Adrenal gland (tissue), 12 donors: ENCODE results near the gene ARPP21. TPM values are rescaled to one million over a fixed set of nuclear protein-coding genes. Genes with fewer than 3 reads are reported as not detected.

Source experiments
- DNase-seq, 7 donors: peaks; one replicate each; pipeline ENCODE4 v3.0.0-alpha.2; 2019 to 2020
- H3K27ac ChIP-seq, 5 donors: fragments of 200-600 bp; sonication (generic) in 4 of 5; 1 replicate in 3 of 5; 2 replicates in 2 of 5; pipeline versions ENCODE4 v1.5.1 to v1.8.0; 2016 to 2020; ENCODE audit warnings: mild to moderate bottlenecking in 1 of 5
- H3K27me3 ChIP-seq: fragments of 200-600 bp; 2 replicates; pipeline ENCODE4 v1.8.0; 2021
- H3K36me3 ChIP-seq, 2 donors: fragments of 200-600 bp; replicated peaks in 1 of 2; 1 replicate in 1 of 2; 2 replicates in 1 of 2; pipeline versions ENCODE4 v1.5.1 to v1.8.0; 2018 to 2022
- H3K4me1 ChIP-seq, 2 donors: fragments of 200-600 bp; replicated peaks in 1 of 2; 1 replicate in 1 of 2; 2 replicates in 1 of 2; pipeline versions ENCODE4 v1.5.1 to v1.8.0; 2018 to 2021
- H3K4me3 ChIP-seq, 4 donors: fragments of 200-600 bp; sonication (generic) in 3 of 4; one replicate each; pipeline ENCODE4 v1.5.1; 2016 to 2018
- H3K9me3 ChIP-seq, 3 donors: fragments of 200-600 bp; sonication (generic) in 1 of 3; replicated peaks in 1 of 3; 1 replicate in 2 of 3; 2 replicates in 1 of 3; pipeline versions ENCODE4 v1.5.1 to v1.8.0; 2016 to 2021
- POLR2A ChIP-seq, 2 donors: fragments of 450-650 bp; IDR thresholded peaks; one replicate each; pipeline ENCODE4 v1.6.1; 2017; ENCODE audit warnings: antibody characterized with exemption in 2 of 2, mild to moderate bottlenecking in 2 of 2, moderate library complexity in 1 of 2
- WGBS, 4 donors: extraction: QIAGEN DNeasy Blood & Tissue Kit in 2 of 4; methylation state at CpG; one replicate each; pipeline versions ENCODE4 v1.1.5 to v1.1.7; 2013 to 2017; 5-methylcytosine and 5-hydroxymethylcytosine counted together
- intact Hi-C, 2 donors: fragments of 100-400 bp; cut with DNase I; formaldehyde crosslinking; loops; one replicate each; pipeline versions ENCODE4 v1.14.1 to v1.15.0; 2022 to 2023
- polyA plus RNA-seq, 3 donors: library from polyadenylated mRNA; stranded (reverse); fragments of 200-250 nt in 2 of 3; fragments of 350-450 nt in 1 of 3; fragmentation: Illumina TruSeq in 1 of 3; extraction: RNeasy Lipid Tissue Mini Kit (QIAGEN cat#74804) in 1 of 3; gene quantifications; one replicate each; pipeline ENCODE4 v1.2.3, GENCODE V29; 2013 to 2014
- total RNA-seq, 9 donors: library from RNA; depleted of rRNA in 4 of 9; stranded (reverse); fragments of >200 nt in 4 of 9; fragments of 120-200 nt in 1 of 9; fragmentation: NEBNext Ultra II Directional in 1 of 9; extraction: Animal tissue kit (Norgen Biotek cat#: 25700) in 1 of 9; gene quantifications; one replicate each; pipeline versions ENCODE4 v1.1.0 to v1.2.4, GENCODE V29; 2013 to 2023
- TF ChIP-seq, protein P1 (sequence below), 6 experiments: fragments of 450-650 bp in 4 of 6; fragments of 200-600 bp in 2 of 6; sonication (generic) in 1 of 6; IDR thresholded peaks; 1 replicate in 5 of 6; 2 replicates in 1 of 6; pipeline versions ENCODE4 v1.5.1 to v1.8.0; 2016 to 2021; ENCODE audit warnings: antibody characterized with exemption in 6 of 6, mild to moderate bottlenecking in 2 of 6, moderate library complexity in 1 of 6
- donor health status: healthy with polysubstance abuse.
- donor health status: Bipolar disorder and iron deficiency.
- donor health status: DM: yes; HTN: yes; CAD: no.
- donor health status: DM: no; HTN: no; CAD: no.
- donor health status: DM: no; HTN: no; CAD: no.
- donor health status: DM: yes; HTN: yes; CAD: no.

The ARPP21 gene
- total and polyA plus RNA-seq, 12 donors: 0.32 to 0.79 (median 0.72) TPM; not detected in 9

- TF ChIP-seq, protein P1, sequence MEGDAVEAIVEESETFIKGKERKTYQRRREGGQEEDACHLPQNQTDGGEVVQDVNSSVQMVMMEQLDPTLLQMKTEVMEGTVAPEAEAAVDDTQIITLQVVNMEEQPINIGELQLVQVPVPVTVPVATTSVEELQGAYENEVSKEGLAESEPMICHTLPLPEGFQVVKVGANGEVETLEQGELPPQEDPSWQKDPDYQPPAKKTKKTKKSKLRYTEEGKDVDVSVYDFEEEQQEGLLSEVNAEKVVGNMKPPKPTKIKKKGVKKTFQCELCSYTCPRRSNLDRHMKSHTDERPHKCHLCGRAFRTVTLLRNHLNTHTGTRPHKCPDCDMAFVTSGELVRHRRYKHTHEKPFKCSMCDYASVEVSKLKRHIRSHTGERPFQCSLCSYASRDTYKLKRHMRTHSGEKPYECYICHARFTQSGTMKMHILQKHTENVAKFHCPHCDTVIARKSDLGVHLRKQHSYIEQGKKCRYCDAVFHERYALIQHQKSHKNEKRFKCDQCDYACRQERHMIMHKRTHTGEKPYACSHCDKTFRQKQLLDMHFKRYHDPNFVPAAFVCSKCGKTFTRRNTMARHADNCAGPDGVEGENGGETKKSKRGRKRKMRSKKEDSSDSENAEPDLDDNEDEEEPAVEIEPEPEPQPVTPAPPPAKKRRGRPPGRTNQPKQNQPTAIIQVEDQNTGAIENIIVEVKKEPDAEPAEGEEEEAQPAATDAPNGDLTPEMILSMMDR (IDR thresholded peaks at IDR 0.05): no peak
- no peak for TF ChIP-seq POLR2A (IDR thresholded peaks at IDR 0.05)
- H3K4me1 ChIP-seq: no peaks in the 10 kb centered on the region
- intact Hi-C loops: no loop called here
- 63 to 82% (median 76%) methylated on average over 1 of the region's 1 CpG for WGBS, 4 donors
- no peak for DNase-seq
- no peak overlapping the region for H3K4me3 ChIP-seq
- H3K27ac ChIP-seq: no peak overlapping the region
- H3K36me3 ChIP-seq: no peaks in the 10 kb centered on the region
- no peaks in the 10 kb centered on the region for H3K9me3 ChIP-seq
- no peaks in the 10 kb centered on the region for H3K27me3 ChIP-seq
These were observed 12.5 kb downstream of the ARPP21 start for GRCh38 chr3:35651851-35652250.

- Histone ChIP-seq H3K27me3 (no peaks in the 10 kb centered on the region), H3K4me1 (no peaks in the 10 kb centered on the region), H3K36me3 (no peaks in the 10 kb centered on the region), H3K9me3 (no peaks in the 10 kb centered on the region), H3K4me3 (no peak overlapping the region), H3K27ac (no peak overlapping the region)
- WGBS, 4 donors: 87 to 94% (median 91%) methylated on average over 7 of the region's 7 CpGs
- TF ChIP-seq, protein P1 (IDR thresholded peaks at IDR 0.05): no peak
- DNase-seq: no peak
- intact Hi-C loops: no loop called here
These were observed 14.0 kb downstream of the ARPP21 start for GRCh38 chr3:35653347-35653746.

- no peak overlapping the region for H3K4me3 ChIP-seq
- no peaks in the 10 kb centered on the region for H3K9me3 ChIP-seq
- DNase-seq: no peak
- H3K36me3 ChIP-seq: no peaks in the 10 kb centered on the region
- H3K27ac ChIP-seq: no peak overlapping the region
- H3K27me3 ChIP-seq: no peaks in the 10 kb centered on the region
- no peaks in the 10 kb centered on the region for H3K4me1 ChIP-seq
- intact Hi-C loops: no loop called here
- TF ChIP-seq, protein P1 (IDR thresholded peaks at IDR 0.05): no peak
- no peak for TF ChIP-seq POLR2A (IDR thresholded peaks at IDR 0.05)
- WGBS, 4 donors: 54 to 62% (median 59%) methylated on average over 5 of the region's 5 CpGs
These were observed 15.2 kb downstream of the ARPP21 start for GRCh38 chr3:35654476-35654875.

- Histone ChIP-seq H3K36me3 (no peaks in the 10 kb centered on the region), H3K27ac (no peak overlapping the region), H3K27me3 (no peaks in the 10 kb centered on the region), H3K9me3 (no peaks in the 10 kb centered on the region), H3K4me3 (no peak overlapping the region), H3K4me1 (no peaks in the 10 kb centered on the region)
- DNase-seq: no peak
- intact Hi-C loops: no loop called here
- TF ChIP-seq POLR2A (IDR thresholded peaks at IDR 0.05): no peak
- TF ChIP-seq, protein P1 (IDR thresholded peaks at IDR 0.05): no peak
- WGBS, 4 donors: 82 to 95% (median 87%) methylated on average over 1 of the region's 1 CpG
These were observed 19.4 kb downstream of the ARPP21 start for GRCh38 chr3:35658686-35659085.
